Measurements from ENCODE around the gene KRT40.
A peak's percentile ranks its signal among the peaks of the same experiment; 100 is the strongest.

KRT40 gene

DNA sequence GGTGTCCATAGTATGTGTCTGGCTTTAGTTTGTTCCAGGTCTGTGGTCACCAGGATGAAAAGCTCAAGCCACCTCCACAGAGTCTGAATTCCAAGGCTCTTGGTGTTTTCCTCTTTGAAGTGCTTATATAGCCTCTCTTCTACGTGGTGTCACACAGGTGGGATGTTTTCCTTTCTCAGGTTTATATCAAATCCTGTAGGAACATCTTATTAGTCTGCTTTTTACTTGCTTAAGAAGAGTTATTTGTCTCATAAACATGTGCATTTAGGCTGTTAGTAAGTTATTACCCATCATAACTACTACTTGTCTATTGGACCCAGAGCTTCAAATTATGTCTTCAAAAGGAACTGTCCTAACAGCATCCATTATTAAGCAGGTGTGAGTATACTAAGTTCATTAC is 17.3 kb downstream of the KRT40 start, which contains the start of gene KRT39:
TSS of gene KRT39 (minus strand) at position 101 of the 400 bp plus-strand sequence. CDS start at position 9, 92 bp downstream.
- TF ChIP-seq, protein P1, sequence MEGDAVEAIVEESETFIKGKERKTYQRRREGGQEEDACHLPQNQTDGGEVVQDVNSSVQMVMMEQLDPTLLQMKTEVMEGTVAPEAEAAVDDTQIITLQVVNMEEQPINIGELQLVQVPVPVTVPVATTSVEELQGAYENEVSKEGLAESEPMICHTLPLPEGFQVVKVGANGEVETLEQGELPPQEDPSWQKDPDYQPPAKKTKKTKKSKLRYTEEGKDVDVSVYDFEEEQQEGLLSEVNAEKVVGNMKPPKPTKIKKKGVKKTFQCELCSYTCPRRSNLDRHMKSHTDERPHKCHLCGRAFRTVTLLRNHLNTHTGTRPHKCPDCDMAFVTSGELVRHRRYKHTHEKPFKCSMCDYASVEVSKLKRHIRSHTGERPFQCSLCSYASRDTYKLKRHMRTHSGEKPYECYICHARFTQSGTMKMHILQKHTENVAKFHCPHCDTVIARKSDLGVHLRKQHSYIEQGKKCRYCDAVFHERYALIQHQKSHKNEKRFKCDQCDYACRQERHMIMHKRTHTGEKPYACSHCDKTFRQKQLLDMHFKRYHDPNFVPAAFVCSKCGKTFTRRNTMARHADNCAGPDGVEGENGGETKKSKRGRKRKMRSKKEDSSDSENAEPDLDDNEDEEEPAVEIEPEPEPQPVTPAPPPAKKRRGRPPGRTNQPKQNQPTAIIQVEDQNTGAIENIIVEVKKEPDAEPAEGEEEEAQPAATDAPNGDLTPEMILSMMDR (conservative IDR thresholded peaks at IDR 0.05; ENCODE audit: low read length), result no peak
- no peak within 1 kb of the TSS for H3K4me3 ChIP-seq (ENCODE audit: low read length)
- no peak for DNase-seq (ENCODE audit: low read depth)

DNA sequence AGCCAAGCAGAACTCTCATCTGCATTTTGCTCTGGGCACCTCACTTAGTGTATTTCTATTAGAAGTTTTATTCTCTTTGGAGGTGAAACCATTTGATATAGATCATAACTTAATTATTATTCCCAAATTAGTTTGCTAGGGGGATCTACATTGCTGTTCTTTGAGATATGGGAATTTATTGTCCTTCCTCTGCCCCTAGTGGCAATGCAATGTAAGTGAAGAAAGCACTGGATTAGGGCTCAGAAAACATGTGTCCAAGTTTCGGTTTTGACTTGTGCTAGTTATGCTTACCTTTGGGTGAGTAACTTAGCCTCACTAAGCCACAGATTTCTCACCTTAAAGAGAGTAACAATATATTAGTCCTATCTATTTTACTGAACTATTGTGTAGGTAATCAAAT is 20.3 kb downstream of the KRT40 start:
- TF ChIP-seq, protein P1 (conservative IDR thresholded peaks at IDR 0.05; ENCODE audit: low read length), result peak; percentile 62
- DNase-seq (ENCODE audit: low read depth), result no peak
- H3K4me3 ChIP-seq (ENCODE audit: low read length), result no peak overlapping the region

DNA sequence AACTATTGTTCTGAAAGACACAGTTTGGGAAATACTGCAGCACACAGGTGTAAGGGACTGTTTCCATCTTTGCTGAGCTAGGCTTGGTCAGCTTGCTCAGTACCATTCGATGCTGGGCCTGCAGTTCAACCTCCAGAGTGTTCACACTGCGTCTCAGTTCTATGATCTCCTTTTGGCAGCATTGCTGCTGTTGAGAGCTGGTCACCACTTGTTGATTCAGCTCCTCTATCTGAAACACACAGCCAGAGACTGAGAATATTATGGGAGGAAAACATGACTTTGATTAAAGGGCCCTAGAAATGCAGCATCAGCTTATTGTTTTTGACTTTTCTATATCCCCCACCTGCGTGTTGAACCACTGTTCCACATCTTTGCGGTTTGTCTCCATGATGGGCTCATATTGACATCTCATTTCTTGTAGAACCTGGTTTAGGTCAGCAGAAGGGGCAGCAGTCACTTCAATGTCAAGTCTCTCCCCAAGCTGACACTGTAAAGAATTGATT is 22.0 kb downstream of the KRT40 start:
- H3K4me3 ChIP-seq (ENCODE audit: low read length), result no peak overlapping the region
- TF ChIP-seq, protein P1 (conservative IDR thresholded peaks at IDR 0.05; ENCODE audit: low read length), result no peak
- DNase-seq (ENCODE audit: low read depth), result no peak

DNA sequence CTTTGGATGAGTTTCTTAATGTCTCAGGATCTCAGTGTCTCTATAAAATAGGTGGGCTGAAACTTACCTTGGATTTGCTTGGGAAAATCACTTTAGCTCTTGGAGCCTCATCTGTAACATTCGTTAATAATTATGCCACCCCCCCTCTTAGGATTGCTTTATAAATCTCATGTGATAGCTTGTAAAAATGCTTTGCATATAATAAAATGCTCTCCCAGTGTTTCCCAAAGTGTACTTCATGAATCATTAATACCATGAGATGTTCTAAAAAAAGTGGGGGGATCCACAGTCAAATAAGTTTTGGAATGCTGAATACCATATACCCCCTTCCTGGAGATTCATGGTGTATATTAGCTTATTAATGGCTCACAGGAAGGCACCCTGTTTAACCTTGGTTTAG is 22.5 kb downstream of the KRT40 start:
- TF ChIP-seq, protein P1 (conservative IDR thresholded peaks at IDR 0.05; ENCODE audit: low read length), result no peak
- no peak for DNase-seq (ENCODE audit: low read depth)

DNA sequence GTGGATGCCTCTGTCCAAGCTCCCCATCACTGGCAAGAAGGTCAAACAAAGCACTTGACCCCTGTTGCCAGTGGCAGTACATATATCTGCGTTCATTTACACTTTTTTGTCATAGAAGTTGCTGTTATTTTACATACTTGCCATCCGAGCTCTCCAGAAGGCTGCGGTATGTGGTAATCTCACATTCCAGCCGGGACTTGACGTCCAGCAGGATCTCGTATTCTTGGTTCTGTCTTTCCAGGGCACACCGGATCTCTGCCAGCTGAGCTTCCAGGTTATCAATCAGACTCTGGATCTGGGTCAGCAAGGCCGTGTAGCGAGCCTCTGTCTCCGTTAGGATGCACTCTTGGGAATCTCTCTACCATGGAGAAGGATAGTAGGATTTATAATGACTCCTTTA is 24.0 kb downstream of the KRT40 start:
- H3K4me3 ChIP-seq (ENCODE audit: low read length), result no peak overlapping the region
- TF ChIP-seq, protein P1 (conservative IDR thresholded peaks at IDR 0.05; ENCODE audit: low read length), result no peak
- no peak for DNase-seq (ENCODE audit: low read depth)

More for the DNA sequence above, 22.5 kb downstream of the KRT40 start:
- H3K4me3 ChIP-seq (ENCODE audit: low read length), result no peak overlapping the region

DNA sequence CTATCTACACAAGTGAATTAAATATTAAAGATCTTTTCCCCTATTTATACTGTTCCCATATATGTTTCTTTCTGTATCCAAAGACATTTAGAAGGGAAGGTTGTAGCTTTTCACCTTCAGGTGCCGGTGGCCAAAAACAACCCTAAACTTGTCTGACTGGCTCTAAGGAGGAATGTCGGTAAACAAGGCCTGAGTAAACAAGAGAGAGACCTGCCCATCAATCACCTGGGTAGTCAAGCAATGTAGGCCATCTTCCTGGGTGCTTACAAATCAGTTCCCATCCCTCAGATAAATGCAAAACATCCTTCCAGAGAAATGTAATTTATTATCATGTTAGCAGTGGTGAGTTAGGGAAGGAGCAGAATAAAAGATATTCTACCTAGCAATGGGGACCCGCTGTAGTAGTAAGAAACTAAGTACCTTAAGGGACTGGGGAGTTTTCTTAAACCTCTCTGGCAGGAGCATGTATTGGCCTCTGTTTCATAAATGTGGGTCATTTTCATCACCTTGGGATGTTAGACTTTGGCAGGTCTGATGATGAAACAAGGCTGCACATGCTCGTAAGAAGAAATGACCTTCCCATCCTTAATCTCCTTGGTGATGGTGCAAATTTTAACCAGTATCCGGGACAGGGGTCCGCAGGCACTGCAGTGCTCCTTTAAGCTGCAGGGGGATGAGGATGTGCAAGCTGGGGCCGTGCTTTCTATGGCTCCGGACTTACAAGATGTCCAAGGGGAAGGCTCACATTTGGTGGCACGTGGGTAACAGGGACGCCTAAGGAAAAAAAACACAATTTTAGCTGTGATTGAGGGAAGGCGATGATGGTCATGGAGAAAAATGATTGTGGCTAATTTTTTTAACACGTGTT is 25.8 kb downstream of the KRT40 start:
- H3K4me3 ChIP-seq (ENCODE audit: low read length), result no peak overlapping the region
- no peak for DNase-seq (ENCODE audit: low read depth)
- TF ChIP-seq, protein P1 (conservative IDR thresholded peaks at IDR 0.05; ENCODE audit: low read length), result no peak

Data from AG10803 (cell line).